Measurements from ENCODE around the gene PRSS2.

PRSS2 gene

GRCh38 chr7:142788303-142789289 is 17.8 kb downstream of the PRSS2 start:
- DNase-seq: no peak

DNA sequence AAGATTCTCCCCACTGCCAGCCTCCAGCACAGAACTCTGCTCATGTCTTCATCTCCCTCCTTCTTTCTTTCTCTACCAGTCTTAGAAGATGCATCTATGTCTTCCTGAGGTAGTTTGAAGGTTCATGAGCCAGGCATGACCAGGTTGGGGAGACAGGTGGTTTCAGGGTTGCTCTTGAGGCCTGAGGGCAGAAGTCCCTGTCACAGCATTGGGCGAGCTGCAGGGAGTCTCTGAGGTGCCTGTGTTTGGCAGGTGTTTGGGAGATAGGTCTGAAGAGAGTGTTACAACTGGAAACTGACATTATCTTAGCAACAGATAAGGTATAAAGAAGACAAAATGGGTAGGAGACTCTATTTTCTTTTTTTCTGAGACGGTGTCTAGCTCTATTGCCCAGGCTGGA is 18.7 kb downstream of the PRSS2 start:
- no peak for DNase-seq

DNA sequence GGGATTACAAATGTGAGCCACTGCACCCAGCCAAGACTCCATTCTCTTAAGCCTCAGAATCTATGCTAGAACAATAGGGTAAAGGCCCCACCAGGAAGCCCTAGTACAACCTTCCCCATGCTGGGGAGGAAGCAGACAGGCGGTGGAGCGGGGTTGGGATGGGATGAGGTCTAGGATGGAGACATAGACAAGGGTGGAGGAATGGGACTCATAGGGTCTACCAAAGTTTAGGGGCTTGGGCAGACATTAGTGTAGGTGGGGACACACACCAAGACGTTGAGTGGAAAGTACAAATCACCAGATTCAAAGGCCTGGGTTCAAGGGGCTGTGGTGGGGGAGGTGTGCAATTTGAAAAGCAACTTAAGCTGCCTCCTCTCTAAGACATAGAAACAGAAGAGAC is 19.3 kb downstream of the PRSS2 start:
- no peak for DNase-seq

- no peak for DNase-seq
These were observed 19.8 kb downstream of the PRSS2 start for GRCh38 chr7:142790555-142790954.

GRCh38 chr7:142791502-142791901 is 20.7 kb downstream of the PRSS2 start:
- no peak for DNase-seq

- no peak for DNase-seq
These were observed 21.4 kb downstream of the PRSS2 start for GRCh38 chr7:142792129-142792528.

DNA sequence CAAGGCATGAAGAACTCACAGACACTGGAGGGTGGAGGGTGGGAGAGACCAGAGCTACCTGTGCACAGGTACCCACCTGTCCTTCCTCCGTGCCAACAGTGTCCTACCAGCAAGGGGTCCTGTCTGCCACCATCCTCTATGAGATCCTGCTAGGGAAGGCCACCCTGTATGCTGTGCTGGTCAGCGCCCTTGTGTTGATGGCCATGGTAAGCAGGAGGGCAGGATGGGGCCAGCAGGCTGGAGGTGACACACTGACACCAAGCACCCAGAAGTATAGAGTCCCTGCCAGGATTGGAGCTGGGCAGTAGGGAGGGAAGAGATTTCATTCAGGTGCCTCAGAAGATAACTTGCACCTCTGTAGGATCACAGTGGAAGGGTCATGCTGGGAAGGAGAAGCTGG is 21.8 kb downstream of the PRSS2 start:
- DNase-seq: no peak

GRCh38 chr7:142793156-142793555 is 22.4 kb downstream of the PRSS2 start:
- no peak for DNase-seq

- no peak for DNase-seq
These were observed 24.6 kb downstream of the PRSS2 start for GRCh38 chr7:142795339-142795863.

GRCh38 chr7:142796001-142796500 is 25.3 kb downstream of the PRSS2 start:
- DNase-seq: no peak

GRCh38 chr7:142796501-142797390 is 26.0 kb downstream of the PRSS2 start:
- no peak for DNase-seq

GRCh38 chr7:142797391-142798377 is 26.9 kb downstream of the PRSS2 start:
- no peak for DNase-seq

DNA sequence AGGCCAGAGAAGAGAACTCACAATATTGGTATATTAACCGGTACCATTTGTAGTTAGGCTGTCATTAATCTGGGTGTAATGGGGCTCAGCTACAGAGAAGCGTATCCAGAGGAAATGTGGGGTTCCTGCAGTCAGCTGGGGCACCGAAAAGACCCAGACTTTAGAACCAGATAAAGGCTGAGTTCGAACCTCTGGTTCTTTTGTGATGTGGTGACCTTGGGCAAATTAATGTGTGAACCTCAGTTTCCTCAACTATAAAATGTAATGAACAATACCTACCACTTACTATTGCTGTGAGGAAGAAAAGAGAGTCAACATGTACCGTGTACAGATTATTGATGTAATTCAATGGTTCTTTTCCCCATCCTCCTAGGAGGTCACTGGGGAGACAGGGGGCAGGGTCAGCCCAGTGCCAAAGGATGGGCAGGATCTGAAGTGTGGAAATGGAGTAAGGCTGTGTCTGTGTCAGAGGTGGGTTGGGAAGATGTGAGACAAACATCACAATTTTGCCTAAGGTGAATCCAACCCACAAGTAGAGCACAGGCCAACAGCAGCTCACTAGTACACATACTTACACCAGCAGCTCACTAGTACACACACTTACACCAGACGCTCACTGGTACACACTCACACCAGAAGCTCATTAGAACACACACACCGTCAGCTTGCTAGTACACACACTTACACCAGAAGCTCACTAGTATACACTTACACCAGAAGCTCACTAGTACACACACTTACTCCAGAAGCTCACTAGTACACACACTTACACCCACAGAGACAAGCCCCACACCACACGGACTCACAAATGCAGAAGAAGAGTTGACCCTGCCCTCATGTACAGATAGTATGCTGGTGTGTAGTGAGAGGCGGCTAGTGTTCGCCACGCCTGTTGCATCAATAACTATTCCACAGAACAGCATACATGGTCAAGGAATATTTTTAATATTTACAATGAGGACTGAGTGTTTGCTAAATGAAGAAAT is 28.0 kb downstream of the PRSS2 start:
- no peak for DNase-seq

DNA sequence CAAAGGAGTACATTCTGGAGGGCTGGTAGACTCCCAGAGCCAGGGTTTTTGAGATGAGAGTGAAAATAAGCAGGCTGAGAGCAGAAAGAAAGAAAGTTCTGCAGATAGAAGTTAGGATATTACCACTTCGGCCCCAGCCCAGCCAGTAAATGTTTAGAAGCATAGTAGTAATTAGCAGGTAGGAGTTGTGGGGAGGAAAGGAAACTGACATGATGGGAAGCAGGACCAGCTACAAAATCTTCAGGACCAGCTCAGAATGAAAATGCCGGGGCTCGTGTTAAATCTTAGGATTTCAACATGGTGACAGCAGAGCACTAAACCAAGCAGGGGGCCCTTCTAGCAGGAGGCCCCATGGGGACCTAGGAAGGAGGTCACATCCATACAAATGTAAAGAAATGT is 28.7 kb downstream of the PRSS2 start:
- DNase-seq: no peak

DNA sequence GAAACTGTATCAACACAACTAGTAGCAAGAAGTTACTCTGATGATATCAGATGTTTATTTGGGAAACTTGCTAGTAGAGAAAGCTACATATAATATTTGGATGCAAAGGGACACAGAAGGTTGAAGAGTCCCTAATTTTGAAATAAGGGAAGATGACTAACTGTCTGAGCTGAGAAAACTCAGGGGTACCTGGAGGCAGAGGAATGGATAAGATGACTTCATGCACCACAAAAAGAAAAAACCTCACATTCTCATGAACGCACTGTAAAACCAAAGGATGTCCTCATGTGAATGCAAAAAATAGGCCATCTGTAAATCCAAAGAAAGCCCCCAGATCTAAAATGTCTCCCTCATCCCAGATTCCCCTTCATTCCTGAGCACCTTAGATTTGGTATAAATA is 29.3 kb downstream of the PRSS2 start:
- DNase-seq: no peak

- DNase-seq: no peak
These were observed 30.0 kb downstream of the PRSS2 start for GRCh38 chr7:142800699-142801260.

DNA sequence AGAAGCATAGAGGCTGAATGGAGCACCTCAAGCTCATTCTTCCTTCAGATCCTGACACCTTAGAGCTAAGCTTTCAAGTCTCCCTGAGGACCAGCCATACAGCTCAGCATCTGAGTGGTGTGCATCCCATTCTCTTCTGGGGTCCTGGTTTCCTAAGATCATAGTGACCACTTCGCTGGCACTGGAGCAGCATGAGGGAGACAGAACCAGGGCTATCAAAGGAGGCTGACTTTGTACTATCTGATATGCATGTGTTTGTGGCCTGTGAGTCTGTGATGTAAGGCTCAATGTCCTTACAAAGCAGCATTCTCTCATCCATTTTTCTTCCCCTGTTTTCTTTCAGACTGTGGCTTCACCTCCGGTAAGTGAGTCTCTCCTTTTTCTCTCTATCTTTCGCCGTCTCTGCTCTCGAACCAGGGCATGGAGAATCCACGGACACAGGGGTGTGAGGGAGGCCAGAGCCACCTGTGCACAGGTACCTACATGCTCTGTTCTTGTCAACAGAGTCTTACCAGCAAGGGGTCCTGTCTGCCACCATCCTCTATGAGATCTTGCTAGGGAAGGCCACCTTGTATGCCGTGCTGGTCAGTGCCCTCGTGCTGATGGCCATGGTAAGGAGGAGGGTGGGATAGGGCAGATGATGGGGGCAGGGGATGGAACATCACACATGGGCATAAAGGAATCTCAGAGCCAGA is 31.0 kb downstream of the PRSS2 start:
- DNase-seq: no peak

DNA sequence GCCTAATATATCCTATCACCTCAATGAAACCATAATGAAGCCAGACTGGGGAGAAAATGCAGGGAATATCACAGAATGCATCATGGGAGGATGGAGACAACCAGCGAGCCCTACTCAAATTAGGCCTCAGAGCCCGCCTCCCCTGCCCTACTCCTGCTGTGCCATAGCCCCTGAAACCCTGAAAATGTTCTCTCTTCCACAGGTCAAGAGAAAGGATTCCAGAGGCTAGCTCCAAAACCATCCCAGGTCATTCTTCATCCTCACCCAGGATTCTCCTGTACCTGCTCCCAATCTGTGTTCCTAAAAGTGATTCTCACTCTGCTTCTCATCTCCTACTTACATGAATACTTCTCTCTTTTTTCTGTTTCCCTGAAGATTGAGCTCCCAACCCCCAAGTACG is 31.5 kb downstream of the PRSS2 start:
- no peak for DNase-seq

GRCh38 chr7:142803901-142804300 is 33.1 kb downstream of the PRSS2 start:
- no peak for DNase-seq

DNA sequence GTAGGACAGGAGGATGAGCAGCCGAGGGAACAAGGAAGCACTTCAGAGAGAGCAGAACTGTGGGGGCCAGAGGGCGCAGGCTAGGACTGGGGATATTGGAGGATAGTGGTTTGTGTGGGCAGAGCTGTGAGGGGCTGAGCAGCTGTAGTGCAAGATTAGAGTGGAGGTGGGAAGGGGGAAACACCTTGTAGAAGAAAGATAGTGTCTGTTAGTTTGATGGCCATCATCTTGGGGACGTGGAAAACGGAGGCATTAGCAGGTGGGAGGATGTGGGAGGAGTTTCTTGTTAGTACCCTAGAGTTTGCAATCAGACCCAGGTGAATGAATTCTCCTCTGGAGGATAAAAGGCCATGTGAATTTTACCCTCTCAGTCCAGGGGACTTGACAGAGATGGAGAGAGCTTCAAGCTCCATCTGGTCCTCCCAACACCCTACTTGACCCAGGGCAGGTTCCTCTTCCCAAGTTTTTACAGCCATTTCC is 34.0 kb downstream of the PRSS2 start:
- no peak for DNase-seq
